Left ventricle myocardium inferior (tissue), 1 donor: ENCODE results near the gene MLF2. TPM values are rescaled to one million over a fixed set of nuclear protein-coding genes. Genes with fewer than 3 reads are reported as not detected.

ENCODE experiments used
- DNase-seq: peaks from one replicate; pipeline ENCODE4 v3.0.0-alpha.2; 2020
- H3K27ac ChIP-seq: fragments of 200-600 bp; replicated peaks from 2 replicates; pipeline ENCODE4 v1.8.0; 2021
- H3K27me3 ChIP-seq: fragments of 200-600 bp; 2 replicates; pipeline ENCODE4 v1.8.0; 2021; ENCODE audit warnings: low read depth
- H3K36me3 ChIP-seq: fragments of 200-600 bp; 2 replicates; pipeline ENCODE4 v1.8.0; 2021
- H3K4me1 ChIP-seq: fragments of 200-600 bp; 2 replicates; pipeline ENCODE4 v1.8.0; 2021
- H3K4me3 ChIP-seq: fragments of 200-600 bp; 2 replicates; pipeline ENCODE4 v1.8.0; 2021; ENCODE audit warnings: mild to moderate bottlenecking, moderate library complexity
- H3K9me3 ChIP-seq: fragments of 200-600 bp; replicated peaks from 2 replicates; pipeline ENCODE4 v1.8.0; 2021
- CTCF ChIP-seq: fragments of 200-600 bp; IDR thresholded peaks from 2 replicates; pipeline ENCODE4 v1.8.0; 2021; ENCODE audit warnings: antibody characterized with exemption, mild to moderate bottlenecking, borderline replicate concordance
- intact Hi-C: fragments of 100-400 bp; cut with micrococcal nuclease; formaldehyde crosslinking; loops from one replicate; pipeline ENCODE4 v1.11.0; 2022
- total RNA-seq: library from RNA; stranded (reverse); fragmentation: NEBNext Ultra II Directional; extraction: Animal tissue kit (Norgen Biotek cat#: 25700); gene quantifications from one replicate; pipeline ENCODE4 v1.2.1, GENCODE V29; 2021
- donor health status: DM: no; HTN: yes; CAD: no; lungs with severe emphysema.

The MLF2 gene
- total RNA-seq, 1 donor from 2014 or later = 153 TPM

- Histone ChIP-seq H3K4me1 (peaks cover 14% of the 10 kb centered on the region), H3K27ac (no peak within 1 kb of the TSS), H3K27me3 (peaks cover 100% of the 10 kb centered on the region), H3K9me3 (no peaks in the 10 kb centered on the region), H3K36me3 (no peaks in the 10 kb centered on the region), H3K4me3 (peak within 1 kb of the TSS; percentile 65)
- intact Hi-C loops = no loop called here
- DNase-seq = peak; percentile 38
- TF ChIP-seq CTCF = no peak
These were observed 52.3 kb downstream of the MLF2 start, which contains the start of gene PIANP for GRCh38 chr12:6700646-6701051. TSS of gene PIANP (minus strand) at chr12:6700815. CDS start at chr12:6698061, 2,754 bp downstream.

GRCh38 chr12:6699989-6700645 lies 52.8 kb downstream of the MLF2 start:
- H3K27me3 ChIP-seq = peaks cover 100% of the 10 kb centered on the region
- intact Hi-C loops = no loop called here
- no peak overlapping the region for H3K27ac ChIP-seq

GRCh38 chr12:6699259-6699988 lies 53.5 kb downstream of the MLF2 start:
- peak overlapping the region; percentile 65 for H3K4me3 ChIP-seq
- H3K27ac ChIP-seq = no peak overlapping the region
- DNase-seq = no peak
- H3K27me3 ChIP-seq = peaks cover 94% of the 10 kb centered on the region
- intact Hi-C loops = no loop called here
- no peaks in the 10 kb centered on the region for H3K9me3 ChIP-seq
- no peaks in the 10 kb centered on the region for H3K36me3 ChIP-seq
- H3K4me1 ChIP-seq = peaks cover 14% of the 10 kb centered on the region
- no peak for TF ChIP-seq CTCF

More at GRCh38 chr12:6699989-6700645, 52.8 kb downstream of the MLF2 start:
- no peak for TF ChIP-seq CTCF
- peaks cover 14% of the 10 kb centered on the region for H3K4me1 ChIP-seq
- no peaks in the 10 kb centered on the region for H3K36me3 ChIP-seq
- peak overlapping the region; percentile 65 for H3K4me3 ChIP-seq
- DNase-seq = no peak
- H3K9me3 ChIP-seq = no peaks in the 10 kb centered on the region

DNA sequence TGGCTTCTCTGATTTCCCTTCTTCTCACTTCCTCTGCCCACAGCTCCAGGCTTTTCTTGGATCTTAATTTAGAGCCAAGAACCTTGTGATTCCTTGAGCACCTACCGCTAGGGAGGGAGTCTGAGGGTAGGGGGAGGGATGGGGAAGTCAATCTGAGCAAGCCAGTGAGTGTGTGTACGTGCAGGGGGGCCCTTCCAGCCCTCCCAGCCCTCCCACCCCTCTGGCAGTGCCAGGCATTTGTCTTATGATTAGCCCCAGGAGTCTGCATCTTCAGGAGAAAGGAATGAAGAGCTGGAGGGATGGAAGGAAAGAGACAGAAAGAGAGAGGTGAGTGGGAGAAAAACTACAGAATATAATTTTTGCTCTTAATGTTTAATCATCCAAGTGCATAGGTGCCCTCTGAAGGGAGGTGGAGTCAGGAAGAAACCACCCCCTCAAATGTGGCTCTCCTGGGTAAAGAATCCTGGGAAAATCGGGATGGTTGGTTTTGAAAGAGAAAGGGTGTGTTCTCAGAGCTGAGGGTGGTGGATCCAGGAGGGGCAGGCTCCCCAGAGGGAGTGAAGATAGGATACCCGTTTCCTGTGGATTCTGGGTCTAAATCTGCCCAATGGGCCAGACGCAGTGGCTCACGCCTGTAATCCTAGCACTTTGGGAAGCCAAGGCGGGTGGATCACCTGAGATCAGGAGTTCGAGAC lies 54.4 kb downstream of the MLF2 start:
- Histone ChIP-seq H3K4me1 (peaks cover 14% of the 10 kb centered on the region), H3K27me3 (peaks cover 85% of the 10 kb centered on the region), H3K27ac (no peak overlapping the region), H3K36me3 (no peaks in the 10 kb centered on the region), H3K4me3 (no peak overlapping the region), H3K9me3 (no peaks in the 10 kb centered on the region)
- TF ChIP-seq CTCF = no peak
- intact Hi-C loops = no loop called here
- no peak for DNase-seq

Other genes with a start within 250 kb of the MLF2 start
- 4,161 TPM for gene GAPDH, start 218.6 kb downstream of the MLF2 start, total RNA-seq
- gene IFFO1, start 197.1 kb downstream of the MLF2 start, total RNA-seq = 14.4 TPM
- 15.3 TPM for gene NOP2, start 184.8 kb downstream of the MLF2 start, total RNA-seq
- gene CHD4, start 145.8 kb downstream of the MLF2 start, total RNA-seq = 151 TPM
- gene LPAR5, start 117.2 kb downstream of the MLF2 start, total RNA-seq = 7.0 TPM
- 1.4 TPM for gene ACRBP, start 105.7 kb downstream of the MLF2 start, total RNA-seq
- gene ING4, start 90.0 kb downstream of the MLF2 start, total RNA-seq = 23.2 TPM
- gene ZNF384, start 63.8 kb downstream of the MLF2 start, total RNA-seq = 26.5 TPM
- gene PIANP, start 52.3 kb downstream of the MLF2 start, total RNA-seq = 0.41 TPM
- gene COPS7A, start 29.1 kb downstream of the MLF2 start, total RNA-seq = 73.2 TPM
- gene PTMS, start 13.2 kb upstream of the MLF2 start, total RNA-seq = 104 TPM
- gene LAG3, start 19.4 kb upstream of the MLF2 start, total RNA-seq = not detected
- gene CD4, start 36.4 kb upstream of the MLF2 start, total RNA-seq = 7.4 TPM
- gene GPR162, start 68.7 kb upstream of the MLF2 start, total RNA-seq = 6.5 TPM
- gene P3H3, start 75.3 kb upstream of the MLF2 start, total RNA-seq = 17.5 TPM
- gene GNB3, start 87.8 kb upstream of the MLF2 start, total RNA-seq = 7.5 TPM
- gene CDCA3, start 98.1 kb upstream of the MLF2 start, total RNA-seq = 0.55 TPM
- gene USP5, start 99.0 kb upstream of the MLF2 start, total RNA-seq = 73.6 TPM
- 753 TPM for gene TPI1, start 114.4 kb upstream of the MLF2 start, total RNA-seq
- 3.2 TPM for gene SPSB2, start 120.2 kb upstream of the MLF2 start, total RNA-seq
- gene LRRC23, start 151.7 kb upstream of the MLF2 start, total RNA-seq = 11.6 TPM
- 14.8 TPM for gene ENO2, start 161.4 kb upstream of the MLF2 start, total RNA-seq
- gene ATN1, start 174.8 kb upstream of the MLF2 start, total RNA-seq = 71.4 TPM
- not detected for gene RNU7-1, start 190.7 kb upstream of the MLF2 start, total RNA-seq
- 227 TPM for gene C12orf57, start 190.9 kb upstream of the MLF2 start, total RNA-seq
- gene PTPN6, start 198.2 kb upstream of the MLF2 start, total RNA-seq = 6.7 TPM
- gene PHB2, start 217.5 kb upstream of the MLF2 start, total RNA-seq = 142 TPM
- 44.3 TPM for gene EMG1, start 217.8 kb upstream of the MLF2 start, total RNA-seq